Neural progenitor cell (in vitro differentiated cells): ENCODE results near the gene L3MBTL1. TPM values are rescaled to one million over a fixed set of nuclear protein-coding genes. Genes with fewer than 3 reads are reported as not detected.

ENCODE experiments used
- DNase-seq: peaks from one replicate; pipeline ENCODE4 v3.0.0-alpha.2; 2016; ENCODE audit warnings: low spot score
- H2AFZ ChIP-seq: fragments of 200-600 bp; sonication (generic); replicated peaks from 2 replicates; pipeline ENCODE4 v1.6.1; 2016; ENCODE audit warnings: antibody characterized with exemption
- H3F3A ChIP-seq: fragments of 200-600 bp; sonication (generic); 2 replicates; pipeline ENCODE4 v1.6.1; 2016; ENCODE audit warnings: antibody characterized with exemption, low read depth
- H3K27ac ChIP-seq: fragments of 200-600 bp; sonication (generic); 2 replicates; pipeline ENCODE4 v1.5.1; 2016; ENCODE audit warnings: mild to moderate bottlenecking
- H3K27me3 ChIP-seq: fragments of 200-600 bp; sonication (generic); 2 replicates; pipeline ENCODE4 v1.6.1; 2016; ENCODE audit warnings: mild to moderate bottlenecking, moderate library complexity
- H3K36me3 ChIP-seq: fragments of 200-600 bp; sonication (generic); 2 replicates; pipeline ENCODE4 v1.5.1; 2016
- H3K4me1 ChIP-seq: fragments of 200-600 bp; sonication (generic); 2 replicates; pipeline ENCODE4 v1.6.1; 2016; ENCODE audit warnings: mixed run types
- H3K4me2 ChIP-seq: fragments of 200-600 bp; sonication (generic); 2 replicates; pipeline ENCODE4 v1.6.1; 2016
- H3K4me3 ChIP-seq: fragments of 200-600 bp; sonication (generic); 2 replicates; pipeline ENCODE4 v1.5.1; 2016
- H3K79me2 ChIP-seq: fragments of 200-600 bp; sonication (generic); 2 replicates; pipeline ENCODE4 v1.6.1; 2016; ENCODE audit warnings: low read depth
- H3K9ac ChIP-seq: fragments of 200-600 bp; sonication (generic); 2 replicates; pipeline ENCODE4 v1.6.1; 2016
- H3K9me3 ChIP-seq: fragments of 200-600 bp; sonication (generic); 2 replicates; pipeline ENCODE4 v1.5.1; 2016; ENCODE audit warnings: low read depth
- H4K20me1 ChIP-seq: fragments of 200-600 bp; sonication (generic); 2 replicates; pipeline ENCODE4 v1.6.1; 2016; ENCODE audit warnings: low read depth
- H3K27ac Mint-ChIP-seq: 3 replicates; pipeline ENCODE4 v1.8.0; 2021; ENCODE audit warnings: mixed read lengths
- H3K27me3 Mint-ChIP-seq: 2 replicates; pipeline ENCODE4 v1.8.0; 2022; ENCODE audit warnings: low read depth, mild to moderate bottlenecking, inconsistent platforms, moderate library complexity, mixed read lengths; ENCODE audit not compliant: insufficient read depth
- H3K36me3 Mint-ChIP-seq: 3 replicates; pipeline ENCODE4 v1.8.0; 2021; ENCODE audit warnings: mixed read lengths
- H3K4me1 Mint-ChIP-seq: 3 replicates; pipeline ENCODE4 v1.8.0; 2021; ENCODE audit warnings: mixed read lengths
- H3K4me3 Mint-ChIP-seq: 3 replicates; pipeline ENCODE4 v1.8.0; 2021; ENCODE audit warnings: mild to moderate bottlenecking, moderate library complexity, mixed read lengths
- H3K9me3 Mint-ChIP-seq: 3 replicates; pipeline ENCODE4 v1.8.0; 2020; ENCODE audit warnings: mixed read lengths
- CTCF ChIP-seq: fragments of 200-600 bp; sonication (generic); IDR thresholded peaks from 2 replicates; pipeline ENCODE4 v1.5.1; 2017; ENCODE audit warnings: antibody characterized with exemption, mild to moderate bottlenecking
- EZH2 ChIP-seq: fragments of 200-600 bp; sonication (generic); IDR thresholded peaks from 2 replicates; pipeline ENCODE4 v1.6.1; 2017; ENCODE audit warnings: antibody characterized with exemption, mild to moderate bottlenecking, moderate library complexity
- EZH2phosphoT487 ChIP-seq: fragments of 200-600 bp; sonication (generic); IDR thresholded peaks from 2 replicates; pipeline ENCODE4 v1.6.1; 2017; ENCODE audit warnings: antibody characterized with exemption
- total RNA-seq: library from RNA; depleted of rRNA; stranded (reverse); fragments of >200 nt; gene quantifications from 2 replicates; pipeline ENCODE4 v1.2.3, GENCODE V29; 2015; ENCODE audit warnings: low replicate concordance

The L3MBTL1 gene
- total RNA-seq, 1 donor from 2014 or later = 27.6 TPM

GRCh38 chr20:43534791-43535350 is 27.4 kb downstream of the L3MBTL1 start:
- no peak overlapping the region for H3K4me3 ChIP-seq
- H3K27ac Mint-ChIP-seq = no peak overlapping the region
- H3K4me1 ChIP-seq = no peaks in the 10 kb centered on the region
- TF ChIP-seq EZH2phosphoT487 (no peak), CTCF (no peak), EZH2 (no peak)
- peaks cover 3% of the 10 kb centered on the region for H3K36me3 Mint-ChIP-seq
- H3K9me3 Mint-ChIP-seq = no peaks in the 10 kb centered on the region
- no peak overlapping the region for H3K9ac ChIP-seq
- DNase-seq = no peak
- H3K4me1 Mint-ChIP-seq = no peaks in the 10 kb centered on the region
- no peak overlapping the region for H3K27ac ChIP-seq
- H2AFZ ChIP-seq = no peak overlapping the region
- no peaks in the 10 kb centered on the region for H3K36me3 ChIP-seq
- H3K27me3 Mint-ChIP-seq = peaks cover 2% of the 10 kb centered on the region
- no peaks in the 10 kb centered on the region for H4K20me1 ChIP-seq
- H3K79me2 ChIP-seq = no peaks in the 10 kb centered on the region
- no peak overlapping the region for H3K4me3 Mint-ChIP-seq
- H3K4me2 ChIP-seq = no peak overlapping the region
- no peaks in the 10 kb centered on the region for H3K27me3 ChIP-seq
- no peaks in the 10 kb centered on the region for H3K9me3 ChIP-seq
- no peaks in the 10 kb centered on the region for H3F3A ChIP-seq

- TF ChIP-seq EZH2phosphoT487 (no peak), CTCF (no peak), EZH2 (no peak)
- H3K4me1 Mint-ChIP-seq = no peaks in the 10 kb centered on the region
- H3K9me3 Mint-ChIP-seq = no peaks in the 10 kb centered on the region
- H3K9ac ChIP-seq = no peak overlapping the region
- H3K27ac ChIP-seq = no peak overlapping the region
- DNase-seq = no peak
- no peaks in the 10 kb centered on the region for H3K27me3 ChIP-seq
- no peak overlapping the region for H3K4me3 Mint-ChIP-seq
- H3K4me1 ChIP-seq = no peaks in the 10 kb centered on the region
- no peaks in the 10 kb centered on the region for H3K9me3 ChIP-seq
- H3K27ac Mint-ChIP-seq = no peak overlapping the region
- no peaks in the 10 kb centered on the region for H4K20me1 ChIP-seq
- H3K36me3 Mint-ChIP-seq = peaks cover 3% of the 10 kb centered on the region
- H3K4me3 ChIP-seq = no peak overlapping the region
- H3K27me3 Mint-ChIP-seq = peaks cover 2% of the 10 kb centered on the region
- H3F3A ChIP-seq = no peaks in the 10 kb centered on the region
- no peaks in the 10 kb centered on the region for H3K79me2 ChIP-seq
- H2AFZ ChIP-seq = no peak overlapping the region
- no peaks in the 10 kb centered on the region for H3K36me3 ChIP-seq
- no peak overlapping the region for H3K4me2 ChIP-seq
Measured at GRCh38 chr20:43535370-43536004, 28.0 kb downstream of the L3MBTL1 start.

GRCh38 chr20:43536041-43536816 is 28.7 kb downstream of the L3MBTL1 start:
- Mint-ChIP-seq H3K9me3 (no peaks in the 10 kb centered on the region), H3K36me3 (peaks cover 3% of the 10 kb centered on the region), H3K27ac (no peak overlapping the region), H3K4me1 (no peaks in the 10 kb centered on the region), H3K4me3 (no peak overlapping the region), H3K27me3 (peaks cover 2% of the 10 kb centered on the region)
- H3K4me3 ChIP-seq = no peak overlapping the region
- H3K27me3 ChIP-seq = no peaks in the 10 kb centered on the region
- H4K20me1 ChIP-seq = no peaks in the 10 kb centered on the region
- no peaks in the 10 kb centered on the region for H3K36me3 ChIP-seq
- no peaks in the 10 kb centered on the region for H3K4me1 ChIP-seq
- no peak for DNase-seq
- H3K27ac ChIP-seq = no peak overlapping the region
- H3K4me2 ChIP-seq = no peak overlapping the region
- TF ChIP-seq EZH2 (no peak), EZH2phosphoT487 (no peak), CTCF (no peak)
- no peaks in the 10 kb centered on the region for H3K79me2 ChIP-seq
- no peak overlapping the region for H3K9ac ChIP-seq
- H2AFZ ChIP-seq = no peak overlapping the region
- no peaks in the 10 kb centered on the region for H3K9me3 ChIP-seq
- no peaks in the 10 kb centered on the region for H3F3A ChIP-seq
